MM.1S (cell line): ENCODE results near the gene ATXN7L3B.

Experiments
- EZH2 ChIP-seq: fragments of 300-600 bp; sonication (generic); optimal IDR thresholded peaks from 2 replicates; pipeline ENCODE3; 2017; ENCODE audit warnings: low read depth, mild to moderate bottlenecking, antibody characterized with exemption, low read length, mixed read lengths
- EZH2phosphoT487 ChIP-seq: fragments of 300-600 bp; sonication (generic); IDR thresholded peaks from 2 replicates; pipeline ENCODE4 v1.6.1; 2018; ENCODE audit warnings: antibody characterized with exemption, low read length
- TF ChIP-seq, protein P1 (sequence below): fragments of 300-600 bp; sonication (generic); IDR thresholded peaks from 2 replicates; pipeline ENCODE4 v1.5.1; 2016; ENCODE audit warnings: antibody characterized with exemption, low read length, mixed read lengths

DNA sequence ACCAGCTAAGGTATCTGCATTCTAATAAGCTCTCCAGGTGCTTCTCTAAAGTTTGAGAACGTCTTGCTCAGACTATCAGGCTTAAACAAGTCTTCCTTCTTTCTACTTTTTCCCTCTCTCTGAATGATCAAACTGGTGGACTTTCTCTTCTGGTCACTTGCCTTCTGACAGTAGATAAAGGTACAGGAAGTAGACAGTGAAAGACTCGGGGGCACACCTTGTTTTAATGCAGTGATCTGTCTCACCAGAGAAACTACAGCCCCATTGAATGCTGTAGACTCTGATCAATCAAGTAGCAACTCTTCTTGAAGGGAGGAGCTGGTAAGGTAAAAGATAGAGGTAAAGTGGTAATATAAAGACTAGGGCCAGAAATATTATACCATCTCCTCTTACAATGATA lies 48.1 kb upstream of the ATXN7L3B start:
- TF ChIP-seq, protein P1, sequence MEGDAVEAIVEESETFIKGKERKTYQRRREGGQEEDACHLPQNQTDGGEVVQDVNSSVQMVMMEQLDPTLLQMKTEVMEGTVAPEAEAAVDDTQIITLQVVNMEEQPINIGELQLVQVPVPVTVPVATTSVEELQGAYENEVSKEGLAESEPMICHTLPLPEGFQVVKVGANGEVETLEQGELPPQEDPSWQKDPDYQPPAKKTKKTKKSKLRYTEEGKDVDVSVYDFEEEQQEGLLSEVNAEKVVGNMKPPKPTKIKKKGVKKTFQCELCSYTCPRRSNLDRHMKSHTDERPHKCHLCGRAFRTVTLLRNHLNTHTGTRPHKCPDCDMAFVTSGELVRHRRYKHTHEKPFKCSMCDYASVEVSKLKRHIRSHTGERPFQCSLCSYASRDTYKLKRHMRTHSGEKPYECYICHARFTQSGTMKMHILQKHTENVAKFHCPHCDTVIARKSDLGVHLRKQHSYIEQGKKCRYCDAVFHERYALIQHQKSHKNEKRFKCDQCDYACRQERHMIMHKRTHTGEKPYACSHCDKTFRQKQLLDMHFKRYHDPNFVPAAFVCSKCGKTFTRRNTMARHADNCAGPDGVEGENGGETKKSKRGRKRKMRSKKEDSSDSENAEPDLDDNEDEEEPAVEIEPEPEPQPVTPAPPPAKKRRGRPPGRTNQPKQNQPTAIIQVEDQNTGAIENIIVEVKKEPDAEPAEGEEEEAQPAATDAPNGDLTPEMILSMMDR: no peak
- TF ChIP-seq EZH2 (no peak), EZH2phosphoT487 (no peak)
